Transverse colon (tissue), 4 donors: ENCODE results near the gene C10orf95. TPM values are rescaled to one million over a fixed set of nuclear protein-coding genes. Genes with fewer than 3 reads are reported as not detected.

Experiments
- small RNA-seq, 4 donors: library from RNA; depleted of rRNA; stranded (forward); fragments of <200 nt; gene quantifications; one replicate each; pipeline ENCODE3, GENCODE V24; 2016
- total RNA-seq, 4 donors: library from RNA; depleted of rRNA; stranded (reverse); fragments of >200 nt; gene quantifications; one replicate each; pipeline ENCODE4 v1.1.0, GENCODE V29; 2016

Gene C10orf95
- total RNA-seq, 4 donors from 2014 or later: 0.48 to 34.4 (median 1.1) TPM

Small RNA genes within 50 kb of the gene (small RNA-seq; reads per million reads assigned to genes)
- gene MIR146B: 2,900 to 6,899 (median 5,328) reads per million in 4 donors

Other genes starting within 250 kb of the C10orf95 start
- not detected for gene ELOVL3, start 225.2 kb downstream of the C10orf95 start, total RNA-seq
- not detected for gene PITX3, start 210.0 kb downstream of the C10orf95 start, total RNA-seq
- gene GBF1, start 206.0 kb downstream of the C10orf95 start, total RNA-seq: 10 to 100 TPM; 60.5 to 97.6 (median 67.5) TPM
- gene NFKB2, start 55.8 kb downstream of the C10orf95 start, total RNA-seq: 10 to 100 TPM in 3 of 4 donors, 1 to 10 TPM in 1; 4.4 to 24.5 (median 17.8) TPM
- 10 to 100 TPM; 38.9 to 56.1 (median 49.4) TPM for gene PSD, start 32.8 kb downstream of the C10orf95 start, total RNA-seq
- gene FBXL15, start 30.7 kb downstream of the C10orf95 start, total RNA-seq: 10 to 100 TPM; 16.7 to 56.3 (median 46.0) TPM
- gene CUEDC2, start 19.0 kb downstream of the C10orf95 start, total RNA-seq: 10 to 100 TPM in 3 of 4 donors, 1 to 10 TPM in 1; 5.2 to 35.2 (median 33.5) TPM
- gene ACTR1A, start 51.2 kb upstream of the C10orf95 start, total RNA-seq: 10 to 100 TPM; 49.7 to 90.8 (median 79.4) TPM
- gene SUFU, start 52.4 kb upstream of the C10orf95 start, total RNA-seq: 10 to 100 TPM in 1 of 4 donors, 1 to 10 TPM in 3; 5.4 to 13.8 (median 6.6) TPM
- 100 to 1,000 TPM in 1 of 4 donors, 10 to 100 TPM in 3; 59.1 to 108 (median 66.8) TPM for gene TRIM8, start 192.9 kb upstream of the C10orf95 start, total RNA-seq